ENCODE results near the gene DAZAP2. TPM values are rescaled to one million over a fixed set of nuclear protein-coding genes. Genes with fewer than 3 reads are reported as not detected.

The DAZAP2 gene
- total and polyA plus RNA-seq, 2 experiments from 2014 or later = 145 to 216 TPM

DNA sequence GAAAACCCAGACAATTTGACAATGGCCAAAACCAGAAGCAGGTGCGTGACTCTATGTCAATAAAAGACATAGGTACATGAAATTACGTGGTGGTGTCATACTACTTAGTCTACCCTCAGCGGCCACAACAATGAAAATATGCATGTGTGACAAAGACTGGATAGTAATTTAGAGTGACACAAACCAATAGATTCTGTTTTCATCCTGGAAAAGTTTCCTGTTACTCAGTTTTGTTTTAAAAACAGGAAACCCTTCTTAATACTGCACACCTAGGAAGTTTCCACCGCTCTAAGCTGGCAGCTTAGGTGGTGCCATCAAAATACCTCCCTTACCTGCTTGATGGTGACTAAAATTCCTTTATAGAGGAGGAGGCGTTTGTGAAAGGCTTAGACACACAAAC is 35.9 kb upstream of the DAZAP2 start:
- Histone ChIP-seq H3K36me3 (ENCODE audit: low read depth) (no peaks in the 10 kb centered on the region), H3K79me2 (ENCODE audit: insufficient read depth) (no peaks in the 10 kb centered on the region), H3K27me3 (replicated peaks; ENCODE audit: insufficient read depth) (no peaks in the 10 kb centered on the region), H2AFZ (no peak overlapping the region), H3K4me1 (ENCODE audit: insufficient read depth) (no peaks in the 10 kb centered on the region), H3K9me2 (ENCODE audit: insufficient read depth) (no peaks in the 10 kb centered on the region), H3K27ac (no peak overlapping the region), H3K4me2 (ENCODE audit: unreplicated experiment) (no peak overlapping the region), H3K4me3 (no peak overlapping the region), H3K9ac (no peak overlapping the region), H4K20me1 (ENCODE audit: insufficient read depth) (no peaks in the 10 kb centered on the region), H3F3A (ENCODE audit: insufficient read depth) (no peaks in the 10 kb centered on the region), H3K9me3 (ENCODE audit: low read depth) (no peaks in the 10 kb centered on the region)
- in situ Hi-C loops (cut with MboI) = no loop called here
- WGBS, 2 experiments (ENCODE audit: low coverage in 1 of 2, low lambda C conversion rate in 2 of 2, missing lambda C conversion rate in 2 of 2) = 93 to 97% methylated on average over 5 of the region's 5 CpGs
- no peak for TF ChIP-seq EZH2phosphoT487 (IDR thresholded peaks at IDR 0.05; ENCODE audit: insufficient read depth, low read depth)
- no peak for TF ChIP-seq EZH2 (IDR thresholded peaks at IDR 0.05; ENCODE audit: insufficient read depth, poor library complexity, severe bottlenecking)
- no peak for DNase-seq

DNA sequence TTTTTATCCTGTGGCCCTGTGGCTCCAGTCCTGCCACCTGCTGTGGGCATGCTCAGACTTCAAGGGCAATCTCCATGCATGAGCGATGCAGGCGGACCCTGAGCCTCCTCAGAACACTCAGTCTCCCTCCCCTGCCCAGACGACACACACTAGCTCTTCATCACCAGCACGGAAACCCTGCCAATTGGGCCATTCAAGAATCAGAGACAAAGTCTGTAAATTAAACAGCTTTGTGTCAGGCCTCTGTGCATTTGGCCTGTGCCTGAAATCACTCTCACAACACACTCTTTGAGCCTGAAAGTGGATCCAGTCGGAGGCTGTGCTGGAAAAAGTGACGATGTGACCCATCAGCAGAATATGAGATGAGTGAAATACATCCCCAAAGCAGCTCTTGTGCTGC is 33.3 kb upstream of the DAZAP2 start:
- Histone ChIP-seq H3K27ac (no peak overlapping the region), H3K79me2 (ENCODE audit: insufficient read depth) (no peaks in the 10 kb centered on the region), H4K20me1 (ENCODE audit: insufficient read depth) (no peaks in the 10 kb centered on the region), H3K4me3 (no peak overlapping the region), H3K36me3 (ENCODE audit: low read depth) (no peaks in the 10 kb centered on the region), H3K9me3 (ENCODE audit: low read depth) (no peaks in the 10 kb centered on the region), H3K27me3 (replicated peaks; ENCODE audit: insufficient read depth) (no peaks in the 10 kb centered on the region), H2AFZ (no peak overlapping the region), H3K9me2 (ENCODE audit: insufficient read depth) (no peaks in the 10 kb centered on the region), H3F3A (ENCODE audit: insufficient read depth) (no peaks in the 10 kb centered on the region), H3K9ac (no peak overlapping the region), H3K4me2 (ENCODE audit: unreplicated experiment) (no peak overlapping the region), H3K4me1 (ENCODE audit: insufficient read depth) (no peaks in the 10 kb centered on the region)
- TF ChIP-seq EZH2phosphoT487 (IDR thresholded peaks at IDR 0.05; ENCODE audit: insufficient read depth, low read depth) (no peak), EZH2 (IDR thresholded peaks at IDR 0.05; ENCODE audit: insufficient read depth, poor library complexity, severe bottlenecking) (no peak)
- DNase-seq = no peak
- in situ Hi-C loops (cut with MboI) = no loop called here
- 91 to 95% methylated on average over 6 of the region's 6 CpGs for WGBS, 2 experiments (ENCODE audit: low coverage in 1 of 2, low lambda C conversion rate in 2 of 2, missing lambda C conversion rate in 2 of 2)

DNA sequence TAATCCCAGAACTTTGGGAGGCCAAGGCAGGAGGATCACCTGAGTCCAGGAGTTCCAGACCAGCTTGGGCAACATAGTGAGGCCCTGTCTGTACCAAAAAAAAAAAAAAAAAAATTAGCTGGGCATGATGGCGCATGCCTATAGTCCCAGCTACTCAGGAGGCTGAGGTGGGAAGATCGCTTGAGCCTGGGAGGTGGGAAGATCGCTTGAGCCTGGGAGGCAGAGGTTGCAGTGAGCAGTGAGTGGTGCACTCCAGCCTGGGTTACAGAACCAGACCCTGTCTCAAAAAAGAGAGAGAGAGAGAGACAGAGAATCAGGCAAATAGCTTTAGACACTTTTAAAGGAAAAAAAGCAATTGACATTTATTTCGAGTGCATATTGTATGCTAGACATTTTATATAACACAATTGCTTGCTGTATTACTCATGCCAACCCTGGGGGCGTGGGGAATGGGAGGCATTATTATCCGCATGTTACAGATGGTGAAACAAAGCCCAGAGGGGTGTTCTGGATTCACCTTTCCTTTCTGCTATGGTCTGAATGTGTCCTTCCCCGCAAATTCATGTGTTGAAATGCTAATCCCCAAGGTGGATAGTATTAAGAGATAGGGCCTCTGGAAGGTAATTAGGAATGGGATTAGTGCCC is 30.5 kb upstream of the DAZAP2 start:
- TF ChIP-seq EZH2phosphoT487 (IDR thresholded peaks at IDR 0.05; ENCODE audit: insufficient read depth, low read depth) (no peak), EZH2 (IDR thresholded peaks at IDR 0.05; ENCODE audit: insufficient read depth, poor library complexity, severe bottlenecking) (no peak)
- Histone ChIP-seq H3F3A (ENCODE audit: insufficient read depth) (no peaks in the 10 kb centered on the region), H3K27me3 (replicated peaks; ENCODE audit: insufficient read depth) (no peaks in the 10 kb centered on the region), H2AFZ (no peak overlapping the region), H3K27ac (no peak overlapping the region), H3K79me2 (ENCODE audit: insufficient read depth) (no peaks in the 10 kb centered on the region), H3K4me2 (ENCODE audit: unreplicated experiment) (no peak overlapping the region), H4K20me1 (ENCODE audit: insufficient read depth) (no peaks in the 10 kb centered on the region), H3K4me1 (ENCODE audit: insufficient read depth) (no peaks in the 10 kb centered on the region), H3K9me3 (ENCODE audit: low read depth) (no peaks in the 10 kb centered on the region), H3K36me3 (ENCODE audit: low read depth) (no peaks in the 10 kb centered on the region), H3K4me3 (no peak overlapping the region), H3K9ac (no peak overlapping the region), H3K9me2 (ENCODE audit: insufficient read depth) (no peaks in the 10 kb centered on the region)
- WGBS, 2 experiments (ENCODE audit: low coverage in 1 of 2, low lambda C conversion rate in 2 of 2, missing lambda C conversion rate in 2 of 2) = 96 to 97% methylated on average over 7 of the region's 7 CpGs
- DNase-seq = no peak
- in situ Hi-C loops (cut with MboI) = no loop called here

DNA sequence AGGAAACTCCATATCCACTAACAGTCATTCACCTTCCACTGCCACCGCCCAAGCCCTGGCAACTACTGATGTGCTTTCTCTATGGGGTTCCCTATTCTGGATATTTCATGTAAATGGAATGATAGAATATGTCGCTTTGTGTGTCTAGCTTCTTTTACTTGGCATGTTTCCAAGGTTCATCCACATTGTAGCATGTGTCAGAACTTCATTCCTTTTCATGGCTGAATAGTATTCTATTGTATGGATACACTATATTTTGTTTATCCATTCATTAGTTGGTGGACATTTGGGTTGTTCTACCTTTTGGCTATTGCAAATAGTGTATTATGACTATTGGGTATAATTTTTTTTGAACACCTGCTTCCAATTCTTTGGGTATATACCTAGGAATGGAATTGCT is 29.4 kb upstream of the DAZAP2 start:
- in situ Hi-C loops (cut with MboI) = no loop called here
- 95 to 97% methylated on average over 2 of the region's 2 CpGs for WGBS, 2 experiments (ENCODE audit: low coverage in 1 of 2, low lambda C conversion rate in 2 of 2, missing lambda C conversion rate in 2 of 2)

More for the DNA sequence above, 29.4 kb upstream of the DAZAP2 start:
- no peaks in the 10 kb centered on the region for H3F3A ChIP-seq (ENCODE audit: insufficient read depth)
- H2AFZ ChIP-seq = no peak overlapping the region
- H3K27me3 ChIP-seq (replicated peaks; ENCODE audit: insufficient read depth) = no peaks in the 10 kb centered on the region
- H3K9ac ChIP-seq = no peak overlapping the region
- H3K4me3 ChIP-seq = no peak overlapping the region
- no peaks in the 10 kb centered on the region for H3K9me2 ChIP-seq (ENCODE audit: insufficient read depth)
- no peak for DNase-seq
- no peak overlapping the region for H3K27ac ChIP-seq
- H3K79me2 ChIP-seq (ENCODE audit: insufficient read depth) = no peaks in the 10 kb centered on the region
- TF ChIP-seq EZH2 (IDR thresholded peaks at IDR 0.05; ENCODE audit: insufficient read depth, poor library complexity, severe bottlenecking) (no peak), EZH2phosphoT487 (IDR thresholded peaks at IDR 0.05; ENCODE audit: insufficient read depth, low read depth) (no peak)
- H3K4me1 ChIP-seq (ENCODE audit: insufficient read depth) = no peaks in the 10 kb centered on the region
- H3K4me2 ChIP-seq (ENCODE audit: unreplicated experiment) = no peak overlapping the region
- no peaks in the 10 kb centered on the region for H3K9me3 ChIP-seq (ENCODE audit: low read depth)
- H3K36me3 ChIP-seq (ENCODE audit: low read depth) = no peaks in the 10 kb centered on the region
- H4K20me1 ChIP-seq (ENCODE audit: insufficient read depth) = no peaks in the 10 kb centered on the region

Measured in GM23248 (cell line).